PFSK-1 (cell line): ENCODE data around the gene SAMD4A.

Experiments used
- FOXP2 ChIP-seq: optimal IDR thresholded peaks from 2 replicates; pipeline ENCODE3; 2011; ENCODE audit warnings: borderline replicate concordance, control low read depth, inconsistent platforms; ENCODE audit not compliant: insufficient read depth; ENCODE audit errors: extremely low read length, extremely low read depth
- POLR2AphosphoS5 ChIP-seq: IDR thresholded peaks from 2 replicates; pipeline ENCODE4 v1.6.1; 2012; ENCODE audit warnings: low read depth, mild to moderate bottlenecking, control low read depth, low read length, moderate library complexity
- REST ChIP-seq, 2 experiments: IDR thresholded peaks; 2 replicates each; pipeline versions ENCODE4 v1.6.1 to v1.8.0; 2011 to 2012; ENCODE audit warnings: low read depth in 2 of 2, low read length in 2 of 2, control low read depth in 1 of 2, inconsistent platforms in 1 of 2, mild to moderate bottlenecking in 1 of 2, moderate library complexity in 1 of 2; ENCODE audit not compliant: insufficient read depth in 1 of 2
- SIN3A ChIP-seq: IDR thresholded peaks from 2 replicates; pipeline ENCODE4 v1.6.1; 2012; ENCODE audit warnings: mild to moderate bottlenecking, low read length, moderate library complexity, borderline replicate concordance; ENCODE audit not compliant: insufficient read depth
- TAF1 ChIP-seq: IDR thresholded peaks from 2 replicates; pipeline ENCODE4 v1.6.1; 2012; ENCODE audit warnings: low read length, control low read depth, borderline replicate concordance; ENCODE audit not compliant: insufficient read depth

Gene SAMD4A

GRCh38 chr14:54727929-54728328 lies 161.0 kb downstream of the SAMD4A start:
- TF ChIP-seq SIN3A (no peak), POLR2AphosphoS5 (no peak), REST (IDR thresholded peaks at IDR 0.05; ENCODE audit: insufficient read depth in 1 of 2, low read depth in 2 of 2, low read length in 2 of 2) (no peak), FOXP2 (no peak), TAF1 (no peak)

GRCh38 chr14:54728700-54729527 lies 162.0 kb downstream of the SAMD4A start:
- no peak for TF ChIP-seq POLR2AphosphoS5
- TF ChIP-seq REST (IDR thresholded peaks at IDR 0.05; ENCODE audit: insufficient read depth in 1 of 2, low read depth in 2 of 2, low read length in 2 of 2), result no peak
- TF ChIP-seq TAF1, result no peak
- TF ChIP-seq SIN3A, result no peak
- TF ChIP-seq FOXP2, result no peak

GRCh38 chr14:54730156-54730961 lies 163.4 kb downstream of the SAMD4A start:
- TF ChIP-seq POLR2AphosphoS5 (no peak), FOXP2 (no peak), REST (IDR thresholded peaks at IDR 0.05; ENCODE audit: insufficient read depth in 1 of 2, low read depth in 2 of 2, low read length in 2 of 2) (no peak), TAF1 (no peak), SIN3A (no peak)

- no peak for TF ChIP-seq FOXP2
- no peak for TF ChIP-seq REST (IDR thresholded peaks at IDR 0.05; ENCODE audit: insufficient read depth in 1 of 2, low read depth in 2 of 2, low read length in 2 of 2)
- no peak for TF ChIP-seq TAF1
- no peak for TF ChIP-seq POLR2AphosphoS5
- no peak for TF ChIP-seq SIN3A
These were observed 168.0 kb downstream of the SAMD4A start for GRCh38 chr14:54734966-54735365.
